ENCODE measurements around the gene FLRT1.

Gene FLRT1

DNA sequence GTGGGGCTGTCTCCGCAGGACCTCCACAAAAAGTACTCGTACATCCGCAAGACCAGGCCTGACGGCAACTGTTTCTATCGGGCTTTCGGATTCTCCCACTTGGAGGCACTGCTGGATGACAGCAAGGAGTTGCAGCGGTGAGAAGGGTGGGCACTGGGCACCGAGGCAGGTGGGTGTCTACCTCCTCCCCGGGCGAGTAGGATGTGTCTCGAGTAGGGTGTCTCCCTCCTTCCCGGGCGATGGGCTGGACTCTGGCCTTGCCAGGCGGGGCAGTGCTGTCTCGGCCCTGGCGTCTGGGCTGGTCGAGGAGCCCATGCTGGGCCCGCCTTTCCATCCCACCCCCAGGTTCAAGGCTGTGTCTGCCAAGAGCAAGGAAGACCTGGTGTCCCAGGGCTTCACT is 39.2 kb upstream of the FLRT1 start:
- in situ Hi-C loops (cut with MboI; ENCODE audit: low sequenced_read_pairs, unreplicated experiment): loop anchor here (10.0 to 25.0 kb wide), 2 partner anchors 148 to 291 kb away; partner anchors contain the start of genes BAD, GPR137 and KCNK4
- DNase-seq (ENCODE audit: low spot score): no peak
- TF ChIP-seq, protein P1, sequence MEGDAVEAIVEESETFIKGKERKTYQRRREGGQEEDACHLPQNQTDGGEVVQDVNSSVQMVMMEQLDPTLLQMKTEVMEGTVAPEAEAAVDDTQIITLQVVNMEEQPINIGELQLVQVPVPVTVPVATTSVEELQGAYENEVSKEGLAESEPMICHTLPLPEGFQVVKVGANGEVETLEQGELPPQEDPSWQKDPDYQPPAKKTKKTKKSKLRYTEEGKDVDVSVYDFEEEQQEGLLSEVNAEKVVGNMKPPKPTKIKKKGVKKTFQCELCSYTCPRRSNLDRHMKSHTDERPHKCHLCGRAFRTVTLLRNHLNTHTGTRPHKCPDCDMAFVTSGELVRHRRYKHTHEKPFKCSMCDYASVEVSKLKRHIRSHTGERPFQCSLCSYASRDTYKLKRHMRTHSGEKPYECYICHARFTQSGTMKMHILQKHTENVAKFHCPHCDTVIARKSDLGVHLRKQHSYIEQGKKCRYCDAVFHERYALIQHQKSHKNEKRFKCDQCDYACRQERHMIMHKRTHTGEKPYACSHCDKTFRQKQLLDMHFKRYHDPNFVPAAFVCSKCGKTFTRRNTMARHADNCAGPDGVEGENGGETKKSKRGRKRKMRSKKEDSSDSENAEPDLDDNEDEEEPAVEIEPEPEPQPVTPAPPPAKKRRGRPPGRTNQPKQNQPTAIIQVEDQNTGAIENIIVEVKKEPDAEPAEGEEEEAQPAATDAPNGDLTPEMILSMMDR (IDR thresholded peaks at IDR 0.05; ENCODE audit: borderline replicate concordance, control extremely low read depth, extremely low read depth, insufficient read depth, missing control alignments): no peak

DNA sequence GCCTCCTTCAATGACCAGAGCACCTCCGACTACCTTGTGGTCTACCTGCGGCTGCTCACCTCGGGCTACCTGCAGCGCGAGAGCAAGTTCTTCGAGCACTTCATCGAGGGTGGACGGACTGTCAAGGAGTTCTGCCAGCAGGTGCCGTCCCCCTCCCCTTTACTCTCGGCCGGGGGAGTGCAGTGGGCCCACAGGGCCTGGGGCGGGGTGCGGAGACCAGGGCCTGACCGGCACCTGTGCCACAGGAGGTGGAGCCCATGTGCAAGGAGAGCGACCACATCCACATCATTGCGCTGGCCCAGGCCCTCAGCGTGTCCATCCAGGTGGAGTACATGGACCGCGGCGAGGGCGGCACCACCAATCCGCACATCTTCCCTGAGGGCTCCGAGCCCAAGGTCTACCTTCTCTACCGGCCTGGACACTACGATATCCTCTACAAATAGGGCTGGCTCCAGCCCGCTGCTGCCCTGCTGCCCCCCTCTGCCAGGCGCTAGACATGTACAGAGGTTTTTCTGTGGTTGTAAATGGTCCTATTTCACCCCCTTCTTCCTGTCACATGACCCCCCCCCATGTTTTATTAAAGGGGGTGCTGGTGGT is 38.5 kb upstream of the FLRT1 start:
- in situ Hi-C loops (cut with MboI; ENCODE audit: low sequenced_read_pairs, unreplicated experiment): loop anchor here (10.0 to 25.0 kb wide), 2 partner anchors 148 to 290 kb away; partner anchors contain the start of genes BAD, GPR137 and KCNK4
- TF ChIP-seq, protein P1 (IDR thresholded peaks at IDR 0.05; ENCODE audit: borderline replicate concordance, control extremely low read depth, extremely low read depth, insufficient read depth, missing control alignments): no peak
- no peak for DNase-seq (ENCODE audit: low spot score)

DNA sequence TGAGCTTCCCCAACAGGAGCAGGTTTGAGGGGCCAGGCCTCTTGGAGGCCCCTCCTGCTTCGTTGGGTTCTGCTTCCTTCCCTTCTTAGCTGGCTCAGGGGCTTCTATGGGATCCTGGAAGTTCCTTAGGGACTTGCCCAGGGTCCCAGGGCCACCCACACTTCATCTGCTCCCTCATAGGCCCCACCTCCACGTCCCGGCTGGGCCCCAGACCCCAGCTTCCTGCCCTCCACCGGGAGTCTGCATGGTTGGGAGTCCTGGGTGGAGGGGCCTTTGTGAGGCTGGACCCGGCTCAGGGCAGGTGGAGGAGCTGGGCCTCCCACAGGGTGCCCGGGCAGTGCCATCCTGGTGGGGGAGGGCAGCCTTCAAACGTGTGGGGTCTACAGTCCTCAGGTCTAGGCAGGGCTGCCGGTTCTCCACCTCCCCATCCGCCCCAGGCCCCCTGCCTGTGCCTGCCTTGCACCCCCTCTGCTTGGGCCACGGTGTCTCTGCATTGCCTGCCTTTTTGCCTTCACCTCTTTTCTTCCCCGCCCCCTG is 37.9 kb upstream of the FLRT1 start:
- in situ Hi-C loops (cut with MboI; ENCODE audit: low sequenced_read_pairs, unreplicated experiment): loop anchor here (10.0 to 25.0 kb wide), 2 partner anchors 147 to 289 kb away; partner anchors contain the start of genes BAD, GPR137 and KCNK4
- no peak for DNase-seq (ENCODE audit: low spot score)
- TF ChIP-seq, protein P1 (IDR thresholded peaks at IDR 0.05; ENCODE audit: borderline replicate concordance, control extremely low read depth, extremely low read depth, insufficient read depth, missing control alignments): no peak

DNA sequence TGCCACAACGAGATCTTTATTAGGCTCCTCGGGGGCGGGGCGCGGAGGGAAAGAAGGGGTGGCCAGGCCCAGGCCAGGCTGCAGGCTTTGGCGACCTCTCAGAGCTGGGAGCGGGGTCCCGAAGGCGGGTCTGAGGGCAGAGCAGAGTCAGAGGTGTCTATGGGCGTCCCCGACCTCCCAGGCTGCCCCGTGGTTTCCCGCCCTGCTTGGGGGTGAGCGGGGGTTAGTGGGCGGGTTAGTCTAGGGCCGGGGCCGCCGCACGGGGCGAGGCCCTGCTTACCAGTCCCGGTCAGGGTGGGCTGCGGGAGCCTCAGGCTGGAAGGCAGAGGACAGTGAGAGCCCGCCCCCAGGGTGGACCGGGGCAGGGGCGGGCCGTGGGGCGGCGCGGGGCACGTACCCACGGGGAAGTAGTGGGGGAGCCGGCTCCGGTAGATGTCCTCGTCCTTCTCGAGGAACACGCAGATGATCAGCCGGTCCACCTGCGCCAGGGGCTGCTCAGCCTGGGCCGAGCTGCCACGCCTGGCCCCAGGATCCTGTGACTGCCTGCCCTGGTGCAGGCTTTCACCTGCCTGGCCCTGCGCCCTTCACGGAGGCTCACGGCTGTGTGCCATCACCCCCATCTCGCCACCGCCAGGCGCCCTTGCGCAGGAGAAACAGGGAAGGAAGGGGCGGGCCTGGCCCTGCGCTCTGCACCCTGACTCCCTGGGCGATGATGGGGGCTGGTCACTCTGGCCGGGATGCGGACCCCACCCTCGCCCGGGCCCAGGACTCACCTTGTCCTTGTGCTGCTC is 37.0 kb upstream of the FLRT1 start:
- TF ChIP-seq, protein P1 (IDR thresholded peaks at IDR 0.05; ENCODE audit: borderline replicate concordance, control extremely low read depth, extremely low read depth, insufficient read depth, missing control alignments): no peak
- in situ Hi-C loops (cut with MboI; ENCODE audit: low sequenced_read_pairs, unreplicated experiment): loop anchor here (10.0 to 25.0 kb wide), 2 partner anchors 146 to 289 kb away; partner anchors contain the start of genes BAD, GPR137 and KCNK4
- no peak for DNase-seq (ENCODE audit: low spot score)

DNA sequence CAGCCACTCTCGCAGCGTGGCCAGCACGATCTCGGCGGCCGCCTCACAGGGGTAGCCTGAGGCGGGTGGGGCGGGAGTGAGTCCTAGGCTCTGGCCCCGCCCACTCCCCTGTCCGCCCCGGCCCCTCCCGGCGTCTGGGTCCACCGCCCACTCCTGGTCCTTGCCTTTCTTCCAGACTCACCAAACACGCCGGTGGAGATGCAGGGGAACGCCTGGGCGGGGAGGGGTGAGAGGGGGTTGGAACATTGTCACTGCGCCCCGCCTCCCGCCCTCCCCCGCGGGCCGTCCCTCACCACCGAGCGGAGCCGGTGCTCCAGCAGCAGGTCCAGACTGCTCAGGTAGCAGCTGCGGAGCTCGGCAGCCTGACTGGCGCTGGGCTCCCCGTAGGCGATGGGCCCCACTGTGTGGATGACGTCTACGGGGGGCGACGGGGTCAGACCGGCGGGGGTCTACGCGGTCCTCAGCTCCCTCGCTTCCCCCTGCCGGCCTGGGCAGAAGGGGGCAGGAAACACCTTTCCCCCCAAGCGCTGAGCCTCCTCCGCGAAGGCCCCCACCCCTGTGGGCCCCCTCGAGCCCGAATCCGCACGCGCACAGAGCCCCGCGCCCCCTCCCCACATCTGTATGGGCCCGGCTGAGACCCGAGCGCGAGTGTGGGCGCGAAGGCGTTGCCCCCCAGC is 36.2 kb upstream of the FLRT1 start:
- TF ChIP-seq, protein P1 (IDR thresholded peaks at IDR 0.05; ENCODE audit: borderline replicate concordance, control extremely low read depth, extremely low read depth, insufficient read depth, missing control alignments): no peak
- in situ Hi-C loops (cut with MboI; ENCODE audit: low sequenced_read_pairs, unreplicated experiment): loop anchor here (10.0 to 25.0 kb wide), 2 partner anchors 145 to 288 kb away; partner anchors contain the start of genes BAD, GPR137 and KCNK4
- peak; percentile 84 for DNase-seq (ENCODE audit: low spot score)

Measured in GM13976 (cell line).